ENCODE data around the gene DMGDH.

- TF ChIP-seq, protein P1, sequence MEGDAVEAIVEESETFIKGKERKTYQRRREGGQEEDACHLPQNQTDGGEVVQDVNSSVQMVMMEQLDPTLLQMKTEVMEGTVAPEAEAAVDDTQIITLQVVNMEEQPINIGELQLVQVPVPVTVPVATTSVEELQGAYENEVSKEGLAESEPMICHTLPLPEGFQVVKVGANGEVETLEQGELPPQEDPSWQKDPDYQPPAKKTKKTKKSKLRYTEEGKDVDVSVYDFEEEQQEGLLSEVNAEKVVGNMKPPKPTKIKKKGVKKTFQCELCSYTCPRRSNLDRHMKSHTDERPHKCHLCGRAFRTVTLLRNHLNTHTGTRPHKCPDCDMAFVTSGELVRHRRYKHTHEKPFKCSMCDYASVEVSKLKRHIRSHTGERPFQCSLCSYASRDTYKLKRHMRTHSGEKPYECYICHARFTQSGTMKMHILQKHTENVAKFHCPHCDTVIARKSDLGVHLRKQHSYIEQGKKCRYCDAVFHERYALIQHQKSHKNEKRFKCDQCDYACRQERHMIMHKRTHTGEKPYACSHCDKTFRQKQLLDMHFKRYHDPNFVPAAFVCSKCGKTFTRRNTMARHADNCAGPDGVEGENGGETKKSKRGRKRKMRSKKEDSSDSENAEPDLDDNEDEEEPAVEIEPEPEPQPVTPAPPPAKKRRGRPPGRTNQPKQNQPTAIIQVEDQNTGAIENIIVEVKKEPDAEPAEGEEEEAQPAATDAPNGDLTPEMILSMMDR (IDR thresholded peaks at IDR 0.05; ENCODE audit: borderline replicate concordance, extremely low read depth, low read length, poor library complexity, severe bottlenecking), result no peak
- TF ChIP-seq EZH2 (IDR thresholded peaks at IDR 0.05; ENCODE audit: borderline replicate concordance, low read depth, low read length, severe bottlenecking), result no peak
Observed at GRCh38 chr5:79074641-79075040, 5.2 kb upstream of the DMGDH start.

All from DND-41 (cell line).